Measurements from ENCODE around the gene THSD7B. TPM values are rescaled to one million over a fixed set of nuclear protein-coding genes. Genes with fewer than 3 reads are reported as not detected.

THSD7B gene
- total RNA-seq, 1 donor from 2014 or later: 0.38 TPM

- H3K27ac ChIP-seq: no peak overlapping the region
- ATAC-seq (no peak), DNase-seq (no peak)
- no peak overlapping the region for H3K4me3 ChIP-seq
- intact Hi-C loops (cut with DNase I): no loop called here
- no peaks in the 10 kb centered on the region for H3K36me3 ChIP-seq
- TF ChIP-seq CTCF (IDR thresholded peaks at IDR 0.05): no peak
- no peaks in the 10 kb centered on the region for H3K9me3 ChIP-seq
- no peaks in the 10 kb centered on the region for H3K27me3 ChIP-seq (ENCODE audit: low read depth)
- no peaks in the 10 kb centered on the region for H3K4me1 ChIP-seq
These were observed 53.5 kb downstream of the THSD7B start for GRCh38 chr2:136818839-136819238.

- intact Hi-C loops (cut with DNase I): no loop called here
These were observed 57.9 kb downstream of the THSD7B start for GRCh38 chr2:136823291-136823690.

GRCh38 chr2:136828162-136828561, 62.8 kb downstream of the THSD7B start:
- H3K27me3 ChIP-seq (ENCODE audit: low read depth): no peaks in the 10 kb centered on the region
- ATAC-seq: no peak
- TF ChIP-seq CTCF (IDR thresholded peaks at IDR 0.05): no peak

More at GRCh38 chr2:136823291-136823690, 57.9 kb downstream of the THSD7B start:
- H3K27me3 ChIP-seq (ENCODE audit: low read depth): no peaks in the 10 kb centered on the region
- no peak overlapping the region for H3K27ac ChIP-seq
- DNase-seq: no peak
- ATAC-seq: no peak
- H3K36me3 ChIP-seq: no peaks in the 10 kb centered on the region
- TF ChIP-seq CTCF (IDR thresholded peaks at IDR 0.05): no peak
- no peak overlapping the region for H3K4me3 ChIP-seq
- no peaks in the 10 kb centered on the region for H3K4me1 ChIP-seq
- H3K9me3 ChIP-seq: no peaks in the 10 kb centered on the region

GRCh38 chr2:136828774-136829173, 63.4 kb downstream of the THSD7B start:
- Histone ChIP-seq H3K27ac (no peak overlapping the region), H3K4me1 (no peaks in the 10 kb centered on the region), H3K36me3 (no peaks in the 10 kb centered on the region), H3K9me3 (no peaks in the 10 kb centered on the region), H3K4me3 (no peak overlapping the region), H3K27me3 (ENCODE audit: low read depth) (no peaks in the 10 kb centered on the region)
- no peak for TF ChIP-seq CTCF (IDR thresholded peaks at IDR 0.05)
- DNase-seq: no peak
- ATAC-seq: no peak
- intact Hi-C loops (cut with DNase I): no loop called here

More at GRCh38 chr2:136828162-136828561, 62.8 kb downstream of the THSD7B start:
- DNase-seq: no peak
- Histone ChIP-seq H3K4me1 (no peaks in the 10 kb centered on the region), H3K36me3 (no peaks in the 10 kb centered on the region), H3K4me3 (no peak overlapping the region), H3K27ac (no peak overlapping the region), H3K9me3 (no peaks in the 10 kb centered on the region)
- intact Hi-C loops (cut with DNase I): no loop called here

GRCh38 chr2:136844546-136844945, 79.2 kb downstream of the THSD7B start:
- TF ChIP-seq CTCF (IDR thresholded peaks at IDR 0.05): no peak
- intact Hi-C loops (cut with DNase I): no loop called here
- no peaks in the 10 kb centered on the region for H3K36me3 ChIP-seq
- H3K9me3 ChIP-seq: no peaks in the 10 kb centered on the region
- no peak overlapping the region for H3K4me3 ChIP-seq
- no peak for ATAC-seq
- no peak for DNase-seq
- no peak overlapping the region for H3K27ac ChIP-seq
- H3K27me3 ChIP-seq (ENCODE audit: low read depth): no peaks in the 10 kb centered on the region
- H3K4me1 ChIP-seq: no peaks in the 10 kb centered on the region

- Histone ChIP-seq H3K36me3 (no peaks in the 10 kb centered on the region), H3K4me3 (no peak overlapping the region), H3K27ac (no peak overlapping the region), H3K4me1 (no peaks in the 10 kb centered on the region), H3K27me3 (ENCODE audit: low read depth) (no peaks in the 10 kb centered on the region), H3K9me3 (no peaks in the 10 kb centered on the region)
- intact Hi-C loops (cut with DNase I): no loop called here
- ATAC-seq (no peak), DNase-seq (no peak)
- TF ChIP-seq CTCF (IDR thresholded peaks at IDR 0.05): no peak
These were observed 93.3 kb downstream of the THSD7B start for GRCh38 chr2:136858656-136859055.
